Measurements from ENCODE around the gene RABEPK. TPM values are rescaled to one million over a fixed set of nuclear protein-coding genes. Genes with fewer than 3 reads are reported as not detected.

The RABEPK gene
- total RNA-seq, 1 experiment from 2014 or later, result 29.7 TPM

DNA sequence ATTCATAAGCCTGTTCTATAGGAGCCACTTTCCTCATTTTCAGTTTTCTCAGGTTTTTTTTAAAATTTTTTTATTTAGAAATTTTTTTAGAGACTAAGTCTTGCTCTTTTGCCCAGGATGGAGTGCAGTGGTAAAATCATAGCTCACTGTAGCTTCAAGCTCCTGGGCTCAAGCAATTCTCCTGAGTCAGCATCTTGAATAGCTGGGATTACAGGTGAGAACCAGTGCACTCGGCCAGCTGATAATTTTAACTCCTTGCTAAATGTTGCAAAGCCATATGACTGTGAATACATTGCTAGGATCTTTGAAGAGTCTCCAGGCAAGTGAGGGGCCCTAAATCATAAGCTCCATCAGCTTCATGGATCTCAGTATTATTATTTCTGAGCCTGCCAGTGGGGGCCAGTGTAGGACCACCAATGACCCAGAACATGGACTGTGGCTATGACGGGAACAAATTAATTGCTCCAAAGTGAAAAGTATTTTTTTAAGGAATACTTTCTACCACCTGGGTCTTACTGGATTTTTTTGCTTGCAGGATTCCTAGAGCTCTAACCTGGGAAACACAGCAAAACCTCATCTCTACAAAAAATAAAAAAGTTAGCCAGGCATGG is 55.5 kb downstream of the RABEPK start:
- no peaks in the 10 kb centered on the region for H3K27me3 ChIP-seq (ENCODE audit: insufficient read depth, low read depth)
- H3F3A ChIP-seq (ENCODE audit: insufficient read depth, low read depth), result peaks cover 13% of the 10 kb centered on the region; the same call in 1 of the 2 replicates
- ChIA-PET POLR2A (ENCODE audit: unreplicated experiment) (interaction anchor here (0.6 kb wide), 1 partner anchor 1143 kb away, joined by 7 read pairs; no protein-coding TSS in a partner anchor), CTCF (interaction anchor here (0.6 to 1.0 kb wide), 2 partner anchors 113 to 355 kb away, joined by 3 to 4 read pairs; no protein-coding TSS in a partner anchor)
- H3K9me3 ChIP-seq (ENCODE audit: insufficient read depth, low read depth), result no peaks in the 10 kb centered on the region
- no peaks in the 10 kb centered on the region for H3K9me2 ChIP-seq (ENCODE audit: insufficient read depth)
- no peak overlapping the region for H3K4me2 ChIP-seq
- no peak overlapping the region for H2AFZ ChIP-seq
- no peak for DNase-seq
- H3K27ac ChIP-seq, result no peak overlapping the region
- no peaks in the 10 kb centered on the region for H3K36me3 ChIP-seq (ENCODE audit: low read depth)
- H3K79me2 ChIP-seq (ENCODE audit: low read depth), result no peaks in the 10 kb centered on the region
- H3K4me3 ChIP-seq, result no peak overlapping the region
- no TSS peak for BruUV-seq (replicated peaks)
- intact Hi-C loops (cut with micrococcal nuclease; ENCODE audit: unreplicated experiment), result loop anchor here (2.0 to 10.0 kb wide), 2 partner anchors 117 to 969 kb away; no protein-coding TSS in a partner anchor
- no peak for TF ChIP-seq EZH2 (IDR thresholded peaks at IDR 0.05; ENCODE audit: low read depth)
- TF ChIP-seq, protein P1, sequence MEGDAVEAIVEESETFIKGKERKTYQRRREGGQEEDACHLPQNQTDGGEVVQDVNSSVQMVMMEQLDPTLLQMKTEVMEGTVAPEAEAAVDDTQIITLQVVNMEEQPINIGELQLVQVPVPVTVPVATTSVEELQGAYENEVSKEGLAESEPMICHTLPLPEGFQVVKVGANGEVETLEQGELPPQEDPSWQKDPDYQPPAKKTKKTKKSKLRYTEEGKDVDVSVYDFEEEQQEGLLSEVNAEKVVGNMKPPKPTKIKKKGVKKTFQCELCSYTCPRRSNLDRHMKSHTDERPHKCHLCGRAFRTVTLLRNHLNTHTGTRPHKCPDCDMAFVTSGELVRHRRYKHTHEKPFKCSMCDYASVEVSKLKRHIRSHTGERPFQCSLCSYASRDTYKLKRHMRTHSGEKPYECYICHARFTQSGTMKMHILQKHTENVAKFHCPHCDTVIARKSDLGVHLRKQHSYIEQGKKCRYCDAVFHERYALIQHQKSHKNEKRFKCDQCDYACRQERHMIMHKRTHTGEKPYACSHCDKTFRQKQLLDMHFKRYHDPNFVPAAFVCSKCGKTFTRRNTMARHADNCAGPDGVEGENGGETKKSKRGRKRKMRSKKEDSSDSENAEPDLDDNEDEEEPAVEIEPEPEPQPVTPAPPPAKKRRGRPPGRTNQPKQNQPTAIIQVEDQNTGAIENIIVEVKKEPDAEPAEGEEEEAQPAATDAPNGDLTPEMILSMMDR (conservative IDR thresholded peaks at IDR 0.05), result peak; percentile 58
- H4K20me1 ChIP-seq (ENCODE audit: insufficient read depth), result no peaks in the 10 kb centered on the region
- peaks cover 9% of the 10 kb centered on the region for H3K4me1 ChIP-seq (replicated peaks; ENCODE audit: insufficient read depth)

GRCh38 chr9:125258160-125258785 is 57.9 kb downstream of the RABEPK start:
- Histone ChIP-seq H3K9me2 (ENCODE audit: insufficient read depth) (no peaks in the 10 kb centered on the region), H3K79me2 (ENCODE audit: low read depth) (peaks cover 15% of the 10 kb centered on the region), H3K4me3 (no peak overlapping the region), H3K27ac (no peak overlapping the region), H3K27me3 (ENCODE audit: insufficient read depth, low read depth) (no peaks in the 10 kb centered on the region), H4K20me1 (ENCODE audit: insufficient read depth) (0 out of 2 replicates have a peak, but pooled peaks cover 4% of the 10 kb centered on the region), H3K4me1 (replicated peaks; ENCODE audit: insufficient read depth) (peaks cover 20% of the 10 kb centered on the region), H3K9me3 (ENCODE audit: insufficient read depth, low read depth) (no peaks in the 10 kb centered on the region), H3K36me3 (ENCODE audit: low read depth) (no peaks in the 10 kb centered on the region), H3F3A (ENCODE audit: insufficient read depth, low read depth) (peaks cover 18% of the 10 kb centered on the region; the same call in 1 of the 2 replicates), H3K4me2 (no peak overlapping the region), H2AFZ (no peak overlapping the region)
- DNase-seq, result no peak
- TF ChIP-seq, protein P1 (conservative IDR thresholded peaks at IDR 0.05), result no peak
- TF ChIP-seq EZH2 (IDR thresholded peaks at IDR 0.05; ENCODE audit: low read depth), result no peak
- ChIA-PET CTCF (no interaction called here), POLR2A (ENCODE audit: unreplicated experiment) (no interaction called here)
- intact Hi-C loops (cut with micrococcal nuclease; ENCODE audit: unreplicated experiment), result loop anchor here (10.0 kb wide), 1 partner anchor 967 kb away; no protein-coding TSS in a partner anchor
- no TSS peak for BruUV-seq (replicated peaks)

- Histone ChIP-seq H3K36me3 (ENCODE audit: low read depth) (peaks cover 5% of the 10 kb centered on the region; the same call in 1 of the 2 replicates), H3K9me2 (ENCODE audit: insufficient read depth) (no peaks in the 10 kb centered on the region), H3K4me2 (no peak overlapping the region), H3K79me2 (ENCODE audit: low read depth) (peaks cover 22% of the 10 kb centered on the region), H2AFZ (no peak overlapping the region), H3K27ac (no peak overlapping the region), H3F3A (ENCODE audit: insufficient read depth, low read depth) (peaks cover 18% of the 10 kb centered on the region; the same call in 1 of the 2 replicates), H4K20me1 (ENCODE audit: insufficient read depth) (0 out of 2 replicates have a peak, but pooled peaks cover 5% of the 10 kb centered on the region), H3K4me3 (no peak overlapping the region), H3K9me3 (ENCODE audit: insufficient read depth, low read depth) (no peaks in the 10 kb centered on the region), H3K4me1 (replicated peaks; ENCODE audit: insufficient read depth) (peaks cover 24% of the 10 kb centered on the region), H3K27me3 (ENCODE audit: insufficient read depth, low read depth) (no peaks in the 10 kb centered on the region)
- CTCF ChIA-PET, result no interaction called here
- BruUV-seq (replicated peaks), result no TSS peak
- TF ChIP-seq EZH2 (IDR thresholded peaks at IDR 0.05; ENCODE audit: low read depth), result no peak
- TF ChIP-seq, protein P1 (conservative IDR thresholded peaks at IDR 0.05), result no peak
- POLR2A ChIA-PET (ENCODE audit: unreplicated experiment), result no interaction called here
- intact Hi-C loops (cut with micrococcal nuclease; ENCODE audit: unreplicated experiment), result loop anchor here (10.0 kb wide), 1 partner anchor 966 kb away; no protein-coding TSS in a partner anchor
- DNase-seq, result no peak
Observed at GRCh38 chr9:125258832-125259534, 58.6 kb downstream of the RABEPK start.

Measured in PC-9 (cell line).